Effector memory CD8-positive, alpha-beta T cell (primary cell): ENCODE results near the gene VDAC2.
"Not testable (repeated sequence)": the region's sequence is repeated elsewhere in the genome, so short reads cannot be mapped to it uniquely, and the experiment has no call there.

Experiments
- ATAC-seq: fragments of 150-1000 bp; cut with Tn5 transposase; replicated peaks from 2 replicates; pipeline ENCODE4 v1.10.0; 2021; ENCODE audit warnings: mild to moderate bottlenecking, moderate library complexity
- DNase-seq, 3 experiments: peaks; one replicate each; pipeline ENCODE4 v3.0.0; 2021
- H3K27ac Mint-ChIP-seq, 2 donors: one replicate each; pipeline ENCODE4 v1.8.0; 2022; ENCODE audit warnings: mild to moderate bottlenecking in 2 of 2, mixed read lengths in 2 of 2, moderate library complexity in 2 of 2
- H3K27me3 Mint-ChIP-seq, 2 donors: one replicate each; pipeline ENCODE4 v1.8.0; 2022; ENCODE audit warnings: mixed read lengths in 2 of 2
- H3K36me3 Mint-ChIP-seq: one replicate; pipeline ENCODE4 v1.8.0; 2022; ENCODE audit warnings: mild to moderate bottlenecking, moderate library complexity, mixed read lengths; ENCODE audit not compliant: insufficient read depth
- H3K4me1 Mint-ChIP-seq, 2 donors: one replicate each; pipeline ENCODE4 v1.8.0; 2022; ENCODE audit warnings: low read depth in 2 of 2, mixed read lengths in 2 of 2
- H3K4me3 Mint-ChIP-seq, 2 donors: one replicate each; pipeline ENCODE4 v1.8.0; 2022; ENCODE audit warnings: mild to moderate bottlenecking in 2 of 2, mixed read lengths in 2 of 2, moderate library complexity in 2 of 2
- H3K9me3 Mint-ChIP-seq, 2 donors: one replicate each; pipeline ENCODE4 v1.8.0; 2022; ENCODE audit warnings: mixed read lengths in 2 of 2

The VDAC2 gene

DNA sequence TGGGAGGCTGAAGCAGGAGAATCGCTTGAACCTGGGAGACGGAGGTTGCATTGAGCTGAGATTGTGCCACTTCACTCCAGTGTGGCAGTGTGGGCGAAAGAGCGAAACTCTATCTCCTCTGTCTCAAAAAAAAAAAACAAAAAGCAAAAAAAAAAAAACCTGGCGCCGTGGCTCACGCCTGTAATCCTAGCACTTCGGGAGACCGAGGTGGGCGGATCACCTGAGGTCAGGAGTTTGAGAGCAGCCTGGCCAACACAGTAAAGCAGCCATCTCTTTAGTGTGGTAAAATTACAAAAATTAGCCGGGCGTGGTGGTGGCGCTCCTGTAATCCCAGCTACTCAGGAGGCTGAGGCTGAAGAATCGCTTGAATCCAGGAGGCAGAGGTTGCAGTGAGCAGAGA is 4.0 kb upstream of the VDAC2 start:
- H3K27ac Mint-ChIP-seq, H3K4me3 Mint-ChIP-seq: not testable (repeated sequence)

DNA sequence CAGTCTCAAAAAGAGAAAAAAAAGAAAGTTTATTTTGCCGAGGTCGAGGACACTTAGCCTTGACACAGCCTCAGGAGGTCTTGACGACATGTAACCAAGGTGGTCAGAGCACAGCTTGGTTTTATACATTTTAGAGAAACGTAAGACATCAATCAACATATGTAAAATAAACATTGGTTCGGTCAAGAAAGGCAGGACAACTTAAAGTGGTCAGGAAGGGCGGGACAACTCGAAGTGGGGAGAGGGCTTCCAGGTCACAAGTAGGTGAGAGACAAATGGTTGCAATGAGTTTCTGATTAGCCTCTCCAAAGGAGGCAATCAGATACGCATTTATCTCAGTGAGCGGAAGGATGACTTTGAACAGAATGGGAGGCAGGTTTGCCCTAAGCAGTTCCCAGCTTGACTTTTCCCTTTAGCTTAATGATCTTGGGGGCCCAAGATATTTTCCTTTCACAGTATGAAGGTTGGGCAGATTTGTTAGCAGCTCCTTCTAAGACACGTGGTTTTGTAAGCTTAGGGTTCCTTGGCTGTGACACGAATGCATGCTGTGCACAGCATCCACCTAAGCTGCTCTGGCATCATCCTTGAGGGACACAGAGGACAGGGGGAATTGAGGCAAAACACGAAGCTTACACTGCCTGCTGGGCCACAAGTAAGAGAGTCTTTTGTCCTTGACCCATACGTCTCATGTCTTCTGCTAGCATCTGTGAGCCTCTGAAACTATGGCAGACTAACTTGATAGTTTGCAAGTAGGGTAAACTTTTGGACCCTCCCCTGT is 3.3 kb upstream of the VDAC2 start:
- no peak overlapping the region for H3K4me3 Mint-ChIP-seq
- H3K27me3 Mint-ChIP-seq, result no peaks in the 10 kb centered on the region
- DNase-seq (no peak), ATAC-seq (no peak)
- peaks cover 17% of the 10 kb centered on the region for H3K36me3 Mint-ChIP-seq
- no peaks in the 10 kb centered on the region for H3K9me3 Mint-ChIP-seq
- H3K4me1 Mint-ChIP-seq, result peaks cover 8 to 17% of the 10 kb centered on the region in 2 donors
- no peak overlapping the region for H3K27ac Mint-ChIP-seq

More for the DNA sequence above, 4.0 kb upstream of the VDAC2 start:
- H3K36me3 Mint-ChIP-seq, result peaks cover 16% of the 10 kb centered on the region
- not testable (repeated sequence) for H3K9me3 Mint-ChIP-seq, H3K27me3 Mint-ChIP-seq, DNase-seq, ATAC-seq
- peaks cover 6 to 12% of the 10 kb centered on the region in 2 donors for H3K4me1 Mint-ChIP-seq

GRCh38 chr10:75207857-75208144 is 2.8 kb upstream of the VDAC2 start:
- H3K36me3 Mint-ChIP-seq, result peaks cover 22% of the 10 kb centered on the region
- no peak overlapping the region for H3K4me3 Mint-ChIP-seq
- H3K27me3 Mint-ChIP-seq, result no peaks in the 10 kb centered on the region
- ATAC-seq, result no peak
- no peaks in the 10 kb centered on the region for H3K9me3 Mint-ChIP-seq
- no peak overlapping the region for H3K27ac Mint-ChIP-seq
- H3K4me1 Mint-ChIP-seq, result peaks cover 10 to 23% of the 10 kb centered on the region in 2 donors
- no peak for DNase-seq

- peaks cover 26% of the 10 kb centered on the region for H3K36me3 Mint-ChIP-seq
- H3K9me3 Mint-ChIP-seq, result no peaks in the 10 kb centered on the region
- no peaks in the 10 kb centered on the region for H3K27me3 Mint-ChIP-seq
- DNase-seq, result no peak
- no peak overlapping the region for H3K27ac Mint-ChIP-seq
- peaks cover 10 to 26% of the 10 kb centered on the region in 2 donors for H3K4me1 Mint-ChIP-seq
- ATAC-seq, result no peak
- peak overlapping the region in 1 of 2 donors; percentile 38 for H3K4me3 Mint-ChIP-seq
Measured at GRCh38 chr10:75208181-75208580, 2.4 kb upstream of the VDAC2 start.

GRCh38 chr10:75209086-75209920 is 1.3 kb upstream of the VDAC2 start:
- DNase-seq, result no peak
- Mint-ChIP-seq H3K27me3 (no peaks in the 10 kb centered on the region), H3K36me3 (peaks cover 34% of the 10 kb centered on the region), H3K9me3 (no peaks in the 10 kb centered on the region), H3K27ac (peak overlapping the region; percentile 97 to 99), H3K4me3 (peak overlapping the region; percentile 92 to 94), H3K4me1 (peaks cover 10 to 26% of the 10 kb centered on the region in 2 donors)
- no peak for ATAC-seq

DNA sequence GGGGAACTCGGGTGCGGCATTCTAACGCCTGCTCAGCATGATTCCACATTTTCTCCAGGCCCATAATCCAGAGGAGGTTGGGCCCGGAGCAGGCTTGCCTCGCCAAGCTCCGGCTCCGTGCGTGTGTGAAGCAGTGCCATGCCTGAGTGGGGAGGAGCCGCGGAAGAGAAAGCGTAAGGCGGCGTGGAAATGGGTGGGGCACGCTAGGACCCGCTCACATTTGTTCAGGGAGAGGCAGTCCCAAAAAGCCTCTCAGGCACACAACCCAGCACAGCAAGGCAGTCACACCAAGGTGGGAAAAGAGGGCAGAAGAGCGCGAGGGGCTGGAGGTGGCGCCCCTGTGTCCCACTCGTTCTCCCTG is 695 bp upstream of the VDAC2 start:
- peaks cover 10 to 26% of the 10 kb centered on the region in 2 donors for H3K4me1 Mint-ChIP-seq
- peak; percentile 60 for ATAC-seq

DNA sequence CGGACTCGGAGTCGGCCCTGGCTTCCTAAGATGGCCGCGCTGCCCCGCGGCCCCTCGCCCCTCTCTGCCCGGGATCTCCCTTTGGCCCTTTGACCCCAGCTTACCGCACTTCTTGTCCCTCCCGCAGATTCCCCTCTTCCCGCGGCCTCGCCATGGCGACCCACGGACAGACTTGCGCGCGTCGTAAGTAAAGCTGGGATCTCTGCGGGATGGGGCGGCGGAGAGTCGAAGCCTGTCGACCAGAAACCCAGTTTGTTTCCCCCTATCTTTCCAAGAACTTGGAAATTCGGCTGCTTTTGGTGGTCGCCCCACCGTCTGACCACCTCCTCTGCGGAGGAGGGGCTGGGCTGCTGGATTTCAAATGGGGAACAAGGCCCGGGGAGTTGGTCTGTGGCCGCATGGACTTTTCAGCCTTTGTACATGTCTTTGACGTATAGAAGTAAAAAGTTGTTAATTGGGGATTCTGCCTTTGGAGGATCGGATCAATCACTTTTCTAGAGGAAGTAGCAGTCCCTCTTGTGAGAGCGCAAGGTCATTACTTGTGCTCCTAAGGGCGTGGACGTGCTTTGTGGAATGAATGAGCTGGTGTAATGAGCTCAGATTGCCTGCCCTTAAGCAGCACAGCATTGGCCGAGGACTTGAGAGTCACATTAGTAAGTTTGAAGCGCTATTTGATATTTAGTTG is 553 bp downstream of the VDAC2 start:
- no peak for ATAC-seq
- H3K36me3 Mint-ChIP-seq, result peaks cover 52% of the 10 kb centered on the region
- H3K27me3 Mint-ChIP-seq, result no peaks in the 10 kb centered on the region
- peak overlapping the region; percentile 92 to 94 for H3K4me3 Mint-ChIP-seq
- DNase-seq, result peak in 2 of 3 experiments; percentile 3 to 8
- H3K4me1 Mint-ChIP-seq, result peaks cover 13 to 31% of the 10 kb centered on the region in 2 donors
- H3K9me3 Mint-ChIP-seq, result no peaks in the 10 kb centered on the region
- H3K27ac Mint-ChIP-seq, result peak overlapping the region; percentile 97 to 99

More for the DNA sequence above, 695 bp upstream of the VDAC2 start:
- Mint-ChIP-seq H3K36me3 (peaks cover 40% of the 10 kb centered on the region), H3K4me3 (peak overlapping the region; percentile 92 to 94), H3K27me3 (no peaks in the 10 kb centered on the region), H3K27ac (peak overlapping the region; percentile 97 to 99), H3K9me3 (no peaks in the 10 kb centered on the region)
- peak; percentile 67 to 78 (median 71) for DNase-seq

GRCh38 chr10:75212343-75212742 is 1.7 kb downstream of the VDAC2 start:
- H3K27ac Mint-ChIP-seq, result peak overlapping the region; percentile 49 to 78
- no peaks in the 10 kb centered on the region for H3K9me3 Mint-ChIP-seq
- no peak for ATAC-seq
- no peaks in the 10 kb centered on the region for H3K27me3 Mint-ChIP-seq
- H3K4me3 Mint-ChIP-seq, result peak overlapping the region; percentile 92 to 94
- no peak for DNase-seq
- peaks cover 14 to 38% of the 10 kb centered on the region in 2 donors for H3K4me1 Mint-ChIP-seq
- H3K36me3 Mint-ChIP-seq, result peaks cover 64% of the 10 kb centered on the region

DNA sequence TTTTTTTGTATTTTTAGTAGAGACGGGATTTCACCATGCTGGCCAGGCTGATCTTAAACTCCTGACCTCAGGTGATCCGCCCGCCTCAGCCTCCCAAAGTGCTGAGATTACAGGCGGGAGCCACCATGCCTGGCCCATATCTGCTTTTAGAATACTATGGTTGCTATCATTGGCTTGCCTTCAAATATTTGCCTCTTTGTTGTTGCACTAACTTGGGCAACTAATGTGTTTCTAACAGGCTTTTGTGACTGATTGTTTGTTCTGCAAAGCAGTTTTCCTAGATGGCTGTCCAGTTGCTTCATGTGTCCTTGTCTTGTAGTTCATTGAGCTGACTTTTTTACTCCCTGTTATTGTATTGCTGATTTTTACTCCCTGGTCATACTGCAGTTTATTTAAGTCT is 9.7 kb downstream of the VDAC2 start:
- H3K27ac Mint-ChIP-seq, result peak overlapping the region in 1 of 2 donors; percentile 49
- ATAC-seq, result no peak

DNA sequence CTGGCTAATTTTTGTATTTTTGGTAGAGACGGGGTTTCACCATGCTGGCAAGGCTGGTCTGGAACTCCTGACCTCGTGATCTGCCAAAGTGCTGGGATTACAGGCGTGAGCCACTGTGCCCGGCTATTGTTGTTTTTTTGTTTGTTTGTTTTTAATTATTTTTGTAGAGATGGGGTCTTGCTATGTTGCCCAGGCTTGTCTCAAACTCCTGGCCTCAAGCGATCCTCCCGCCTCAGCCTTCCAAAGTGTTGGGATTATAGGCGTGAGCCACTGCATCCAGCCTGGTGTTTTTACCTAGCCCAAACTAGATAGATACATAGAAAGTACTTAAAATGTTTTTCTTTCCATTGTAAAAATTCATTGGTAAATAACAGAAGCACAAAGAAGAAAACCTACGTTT is 10.9 kb downstream of the VDAC2 start:
- Mint-ChIP-seq H3K27ac (peak overlapping the region; percentile 44 to 83), H3K36me3 (peaks cover 97% of the 10 kb centered on the region)
- not testable (repeated sequence) for ATAC-seq

More for the DNA sequence above, 9.7 kb downstream of the VDAC2 start:
- no peaks in the 10 kb centered on the region for H3K9me3 Mint-ChIP-seq
- peaks cover 97% of the 10 kb centered on the region for H3K36me3 Mint-ChIP-seq
- H3K4me1 Mint-ChIP-seq, result peaks cover 22 to 55% of the 10 kb centered on the region in 2 donors
- H3K27me3 Mint-ChIP-seq, result no peaks in the 10 kb centered on the region
- DNase-seq, result no peak
- H3K4me3 Mint-ChIP-seq, result no peak overlapping the region

GRCh38 chr10:75223507-75223906 is 12.9 kb downstream of the VDAC2 start:
- peaks cover 23 to 48% of the 10 kb centered on the region in 2 donors for H3K4me1 Mint-ChIP-seq
- peaks cover 97% of the 10 kb centered on the region for H3K36me3 Mint-ChIP-seq
- DNase-seq, result no peak
- H3K27ac Mint-ChIP-seq, result peak overlapping the region; percentile 76 to 83
- H3K27me3 Mint-ChIP-seq, result no peaks in the 10 kb centered on the region
- no peak overlapping the region for H3K4me3 Mint-ChIP-seq
- H3K9me3 Mint-ChIP-seq, result no peaks in the 10 kb centered on the region
- no peak for ATAC-seq

More for the DNA sequence above, 10.9 kb downstream of the VDAC2 start:
- DNase-seq, H3K9me3 Mint-ChIP-seq, H3K27me3 Mint-ChIP-seq, H3K4me3 Mint-ChIP-seq: not testable (repeated sequence)
- peaks cover 19 to 51% of the 10 kb centered on the region in 2 donors for H3K4me1 Mint-ChIP-seq

- DNase-seq (no peak), ATAC-seq (no peak)
- no peaks in the 10 kb centered on the region for H3K9me3 Mint-ChIP-seq
- H3K4me3 Mint-ChIP-seq, result no peak overlapping the region
- peaks cover 97% of the 10 kb centered on the region for H3K36me3 Mint-ChIP-seq
- H3K27me3 Mint-ChIP-seq, result no peaks in the 10 kb centered on the region
- peaks cover 31 to 46% of the 10 kb centered on the region in 2 donors for H3K4me1 Mint-ChIP-seq
- peak overlapping the region; percentile 62 to 90 for H3K27ac Mint-ChIP-seq
Measured at GRCh38 chr10:75226095-75226494, 15.5 kb downstream of the VDAC2 start.

- Mint-ChIP-seq H3K4me3 (no peak overlapping the region), H3K27me3 (no peaks in the 10 kb centered on the region), H3K9me3 (no peaks in the 10 kb centered on the region), H3K27ac (peak overlapping the region; percentile 62 to 90), H3K4me1 (peaks cover 32 to 46% of the 10 kb centered on the region in 2 donors), H3K36me3 (peaks cover 97% of the 10 kb centered on the region)
- ATAC-seq (no peak), DNase-seq (no peak)
Measured at GRCh38 chr10:75226656-75227055, 16.1 kb downstream of the VDAC2 start.
